Endothelial cell of umbilical vein (primary cell): ENCODE results near the gene DAB1. TPM values are rescaled to one million over a fixed set of nuclear protein-coding genes. Genes with fewer than 3 reads are reported as not detected.

ENCODE experiments used
- BruUV-seq: library from RNA; stranded (reverse); fragments of 400-500 nt; replicated peaks from 2 replicates; lab custom pipeline; 2021; lab: Mats Ljungman, UMichigan
- CTCF ChIA-PET: fragments of 300-600, 350-600 bp; sonication (Branson Sonifier 250); formaldehyde crosslinking; loops from one replicate; lab custom pipeline; 2021; ENCODE audit warnings: antibody characterized with exemption, inconsistent platforms; lab: Charles Lee
- POLR2A ChIA-PET: fragments of 300-600, 350-600 bp; sonication (Branson Sonifier 250); formaldehyde crosslinking; loops from one replicate; lab custom pipeline; 2021; ENCODE audit warnings: antibody characterized with exemption, inconsistent platforms; lab: Charles Lee
- DNase-seq: peaks from one replicate; pipeline ENCODE4 v3.0.0-alpha.2; 2011; ENCODE audit warnings: low read depth, low spot score
- FAIRE-seq: peaks from 2 replicates; lab custom pipeline; 2011; peaks lifted over from hg19 to GRCh38; lab: Jason Lieb, UNC
- H2AFZ ChIP-seq: 2 replicates; pipeline ENCODE4 v1.6.0; 2012; ENCODE audit warnings: low read depth, low read length, control low read depth, inconsistent platforms
- H3K27ac ChIP-seq: 2 replicates; pipeline ENCODE4 v1.5.1; 2011; ENCODE audit warnings: low read depth, mild to moderate bottlenecking, control low read depth, low read length, moderate library complexity; ENCODE audit not compliant: insufficient read depth
- H3K27me3 ChIP-seq, 2 experiments: 2 replicates each; pipeline versions ENCODE4 v1.6.0 to v1.6.1; 2011; ENCODE audit warnings: low read length in 2 of 2, mixed read lengths in 1 of 2; ENCODE audit not compliant: control insufficient read depth in 2 of 2, insufficient read depth in 2 of 2
- H3K36me3 ChIP-seq, 2 experiments: 2 replicates in 1 of 2; 3 replicates in 1 of 2; pipeline ENCODE4 v1.5.1; 2011; ENCODE audit warnings: low read length in 2 of 2, mild to moderate bottlenecking in 1 of 2, moderate library complexity in 1 of 2; ENCODE audit not compliant: control insufficient read depth in 2 of 2, insufficient read depth in 2 of 2; ENCODE audit errors: extremely low read depth in 1 of 2
- H3K4me1 ChIP-seq: 3 replicates; pipeline ENCODE4 v1.5.1; 2011; ENCODE audit warnings: mild to moderate bottlenecking, low read length; ENCODE audit not compliant: control insufficient read depth, insufficient read depth; ENCODE audit errors: extremely low read depth
- H3K4me2 ChIP-seq: 2 replicates; pipeline ENCODE4 v1.6.1; 2011; ENCODE audit warnings: low read length, control low read depth, mixed read lengths; ENCODE audit not compliant: insufficient read depth
- H3K4me3 ChIP-seq, 3 experiments: fragments of 200-600 bp in 1 of 3; sonication (generic), shearing (Covaris generic) in 1 of 3; replicated peaks in 1 of 3; 2 replicates each; pipeline ENCODE4 v1.5.1; 2011 to 2016; ENCODE audit warnings: control low read depth in 3 of 3, low read length in 3 of 3, mild to moderate bottlenecking in 2 of 3, inconsistent platforms in 1 of 3, low read depth in 1 of 3, moderate library complexity in 1 of 3; ENCODE audit not compliant: insufficient read depth in 1 of 3
- H3K79me2 ChIP-seq: 2 replicates; pipeline ENCODE4 v1.6.0; 2012; ENCODE audit warnings: low read length, inconsistent platforms; ENCODE audit not compliant: control insufficient read depth, insufficient read depth
- H3K9ac ChIP-seq: replicated peaks from 2 replicates; pipeline ENCODE3; 2011; ENCODE audit warnings: low read length, control low read depth; ENCODE audit not compliant: insufficient read depth; ENCODE audit errors: extremely low read depth
- H3K9me1 ChIP-seq: replicated peaks from 3 replicates; pipeline ENCODE4 v1.6.0; 2011; ENCODE audit warnings: mild to moderate bottlenecking, low read length; ENCODE audit not compliant: control insufficient read depth, insufficient read depth; ENCODE audit errors: extremely low read depth
- H3K9me3 ChIP-seq: replicated peaks from 2 replicates; pipeline ENCODE4 v1.5.1; 2012; ENCODE audit warnings: low read length, inconsistent platforms; ENCODE audit not compliant: control insufficient read depth, insufficient read depth
- H4K20me1 ChIP-seq: replicated peaks from 2 replicates; pipeline ENCODE3; 2011; ENCODE audit warnings: mild to moderate bottlenecking, low read length; ENCODE audit not compliant: control insufficient read depth, insufficient read depth; ENCODE audit errors: extremely low read depth
- CTCF ChIP-seq, 2 donors: IDR thresholded peaks; 1 replicate in 1 of 2; 2 replicates in 1 of 2; pipeline ENCODE4 v1.5.1; 2011; ENCODE audit warnings: low read length in 2 of 2, mild to moderate bottlenecking in 2 of 2, moderate library complexity in 2 of 2, control low read depth in 1 of 2, inconsistent platforms in 1 of 2, low read depth in 1 of 2; ENCODE audit not compliant: insufficient read depth in 1 of 2; ENCODE audit errors: extremely low read depth in 1 of 2
- EZH2 ChIP-seq: IDR thresholded peaks from 2 replicates; pipeline ENCODE4 v1.6.1; 2012; ENCODE audit warnings: borderline replicate concordance, low read depth, mild to moderate bottlenecking, moderate library complexity, low read length, inconsistent platforms; ENCODE audit not compliant: severe bottlenecking
- FOS ChIP-seq: IDR thresholded peaks from 2 replicates; pipeline ENCODE4 v1.6.1; 2011; ENCODE audit warnings: mild to moderate bottlenecking, low read length, moderate library complexity, borderline replicate concordance; ENCODE audit not compliant: insufficient read depth
- GATA2 ChIP-seq: IDR thresholded peaks from 2 replicates; pipeline ENCODE4 v1.7.0; 2011; ENCODE audit warnings: low read depth, mild to moderate bottlenecking, moderate library complexity, mixed read lengths, low read length; ENCODE audit not compliant: insufficient read length, insufficient read depth
- JUN ChIP-seq: IDR thresholded peaks from 2 replicates; pipeline ENCODE4 v1.6.1; 2011; ENCODE audit warnings: borderline replicate concordance, low read depth; ENCODE audit not compliant: insufficient read length, insufficient read depth
- MAX ChIP-seq: IDR thresholded peaks from 2 replicates; pipeline ENCODE4 v1.6.1; 2011; ENCODE audit not compliant: insufficient read depth, insufficient read length
- MYC ChIP-seq: IDR thresholded peaks from one replicate; pipeline ENCODE4 v1.6.1; 2011; ENCODE audit warnings: mild to moderate bottlenecking, low read depth, low read length
- POLR2A ChIP-seq: IDR thresholded peaks from 2 replicates; pipeline ENCODE4 v1.6.1; 2012; ENCODE audit warnings: low read depth, mild to moderate bottlenecking, control low read depth, low read length
- POLR2AphosphoS5 ChIP-seq: IDR thresholded peaks from 2 replicates; pipeline ENCODE4 v1.6.1; 2012; ENCODE audit warnings: low read depth, mild to moderate bottlenecking, control low read depth, low read length, moderate library complexity; ENCODE audit not compliant: insufficient read depth
- dilution Hi-C: fragments of 300-500 bp; cut with MboI; formaldehyde crosslinking; loops from one replicate; pipeline ENCODE4 v1.15.0; 2019; ENCODE audit warnings: low sequenced_read_pairs; ENCODE audit not compliant: extremely low pct_ligation_motif_present
- intact Hi-C: fragments of 100-400 bp; cut with micrococcal nuclease; formaldehyde crosslinking; loops from one replicate; pipeline ENCODE4 v1.10.0; 2022
- polyA plus RNA-seq, 4 experiments: library from polyadenylated mRNA; depleted of rRNA in 3 of 4; stranded (reverse) in 3 of 4; unstranded in 1 of 4; fragments of >200 nt; gene quantifications; 2 replicates each; pipeline versions ENCODE4 v1.2.1 to v1.2.3, GENCODE V29; 2011 to 2012; ENCODE audit warnings: missing spikeins in 1 of 4
- total RNA-seq: library from RNA; stranded (reverse); gene quantifications from 2 replicates; pipeline ENCODE4 v1.2.3, GENCODE V29; 2021

DAB1 gene
- total and polyA plus RNA-seq, 2 donors (not counting 3 experiments of a cell fraction or from before 2014, with no cell fraction given): not detected

GRCh38 chr1:57325117-57325516 lies 98.7 kb downstream of the DAB1 start:
- dilution Hi-C loops (no loop called here), intact Hi-C loops (no loop called here)
- Histone ChIP-seq H3K9me3 (no peaks in the 10 kb centered on the region), H3K4me3 (no peak overlapping the region), H3K9me1 (no peaks in the 10 kb centered on the region), H3K79me2 (no peaks in the 10 kb centered on the region), H3K27me3 (no peaks in the 10 kb centered on the region), H3K36me3 (no peaks in the 10 kb centered on the region), H4K20me1 (no peaks in the 10 kb centered on the region), H3K4me1 (no peaks in the 10 kb centered on the region), H3K27ac (no peak overlapping the region), H2AFZ (no peak overlapping the region), H3K9ac (no peak overlapping the region), H3K4me2 (no peak overlapping the region)
- ChIA-PET CTCF (no interaction called here), POLR2A (no interaction called here)
- DNase-seq: no peak
- no peak for FAIRE-seq
- no peak for TF ChIP-seq CTCF (IDR thresholded peaks at IDR 0.05; ENCODE audit: extremely low read depth in 1 of 2, insufficient read depth in 1 of 2, low read depth in 1 of 2, low read length in 2 of 2)
- no peak for TF ChIP-seq POLR2A
- no peak for TF ChIP-seq FOS
- no peak for TF ChIP-seq MYC
- no peak for TF ChIP-seq GATA2
- no peak for TF ChIP-seq MAX
- no peak for TF ChIP-seq POLR2AphosphoS5
- TF ChIP-seq JUN: no peak
- no peak for TF ChIP-seq EZH2
- no TSS peak for BruUV-seq
